Measurements from ENCODE around the gene AIMP1. TPM values are rescaled to one million over a fixed set of nuclear protein-coding genes. Genes with fewer than 3 reads are reported as not detected.

AIMP1 gene
- total RNA-seq, 1 experiment from 2014 or later = 45.8 TPM

- Histone ChIP-seq H3K27ac (ENCODE audit: low read length) (no peak overlapping the region), H3K27me3 (ENCODE audit: control insufficient read depth, insufficient read depth, low read length) (no peaks in the 10 kb centered on the region), H3K4me1 (ENCODE audit: control insufficient read depth, insufficient read depth, low read length) (no peaks in the 10 kb centered on the region), H3K9me3 (ENCODE audit: control insufficient read depth, insufficient read depth, low read depth, low read length) (no peaks in the 10 kb centered on the region), H3K36me3 (ENCODE audit: control insufficient read depth, insufficient read depth, low read length) (peaks cover 14% of the 10 kb centered on the region; the same call in 1 of the 2 replicates), H3K4me3 (ENCODE audit: low read depth in 2 of 2, low read length in 2 of 2) (no peak overlapping the region)
- ChIA-PET POLR2A (interaction anchor here (0.6 kb wide), 1 partner anchor 8 kb away, joined by 7 read pairs; no protein-coding TSS in a partner anchor), CTCF (interaction anchor here (0.6 kb wide), 1 partner anchor 35 kb away, joined by 3 read pairs; no protein-coding TSS in a partner anchor)
- DNase-seq (ENCODE audit: low read depth, low spot score) = no peak
- in situ Hi-C loops (cut with HindIII; ENCODE audit: low pct_unique_long_range_greater_than_20kb, low sequenced_read_pairs) = no loop called here
- BruUV-seq (replicated peaks) = no TSS peak
- no peak for ATAC-seq
- TF ChIP-seq TCF7L2 (IDR thresholded peaks at IDR 0.05; ENCODE audit: low read depth, low read length) (no peak), POLR2AphosphoS5 (IDR thresholded peaks at IDR 0.05; ENCODE audit: low read depth, low read length) (no peak), SIN3A (IDR thresholded peaks at IDR 0.05; ENCODE audit: borderline replicate concordance, insufficient read depth, low read depth, low read length) (no peak)
- TF ChIP-seq, protein P1, sequence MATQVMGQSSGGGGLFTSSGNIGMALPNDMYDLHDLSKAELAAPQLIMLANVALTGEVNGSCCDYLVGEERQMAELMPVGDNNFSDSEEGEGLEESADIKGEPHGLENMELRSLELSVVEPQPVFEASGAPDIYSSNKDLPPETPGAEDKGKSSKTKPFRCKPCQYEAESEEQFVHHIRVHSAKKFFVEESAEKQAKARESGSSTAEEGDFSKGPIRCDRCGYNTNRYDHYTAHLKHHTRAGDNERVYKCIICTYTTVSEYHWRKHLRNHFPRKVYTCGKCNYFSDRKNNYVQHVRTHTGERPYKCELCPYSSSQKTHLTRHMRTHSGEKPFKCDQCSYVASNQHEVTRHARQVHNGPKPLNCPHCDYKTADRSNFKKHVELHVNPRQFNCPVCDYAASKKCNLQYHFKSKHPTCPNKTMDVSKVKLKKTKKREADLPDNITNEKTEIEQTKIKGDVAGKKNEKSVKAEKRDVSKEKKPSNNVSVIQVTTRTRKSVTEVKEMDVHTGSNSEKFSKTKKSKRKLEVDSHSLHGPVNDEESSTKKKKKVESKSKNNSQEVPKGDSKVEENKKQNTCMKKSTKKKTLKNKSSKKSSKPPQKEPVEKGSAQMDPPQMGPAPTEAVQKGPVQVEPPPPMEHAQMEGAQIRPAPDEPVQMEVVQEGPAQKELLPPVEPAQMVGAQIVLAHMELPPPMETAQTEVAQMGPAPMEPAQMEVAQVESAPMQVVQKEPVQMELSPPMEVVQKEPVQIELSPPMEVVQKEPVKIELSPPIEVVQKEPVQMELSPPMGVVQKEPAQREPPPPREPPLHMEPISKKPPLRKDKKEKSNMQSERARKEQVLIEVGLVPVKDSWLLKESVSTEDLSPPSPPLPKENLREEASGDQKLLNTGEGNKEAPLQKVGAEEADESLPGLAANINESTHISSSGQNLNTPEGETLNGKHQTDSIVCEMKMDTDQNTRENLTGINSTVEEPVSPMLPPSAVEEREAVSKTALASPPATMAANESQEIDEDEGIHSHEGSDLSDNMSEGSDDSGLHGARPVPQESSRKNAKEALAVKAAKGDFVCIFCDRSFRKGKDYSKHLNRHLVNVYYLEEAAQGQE (IDR thresholded peaks at IDR 0.05; ENCODE audit: insufficient read depth in 1 of 2, low read depth in 2 of 2, low read length in 1 of 2) = no peak
- TF ChIP-seq, protein P2, sequence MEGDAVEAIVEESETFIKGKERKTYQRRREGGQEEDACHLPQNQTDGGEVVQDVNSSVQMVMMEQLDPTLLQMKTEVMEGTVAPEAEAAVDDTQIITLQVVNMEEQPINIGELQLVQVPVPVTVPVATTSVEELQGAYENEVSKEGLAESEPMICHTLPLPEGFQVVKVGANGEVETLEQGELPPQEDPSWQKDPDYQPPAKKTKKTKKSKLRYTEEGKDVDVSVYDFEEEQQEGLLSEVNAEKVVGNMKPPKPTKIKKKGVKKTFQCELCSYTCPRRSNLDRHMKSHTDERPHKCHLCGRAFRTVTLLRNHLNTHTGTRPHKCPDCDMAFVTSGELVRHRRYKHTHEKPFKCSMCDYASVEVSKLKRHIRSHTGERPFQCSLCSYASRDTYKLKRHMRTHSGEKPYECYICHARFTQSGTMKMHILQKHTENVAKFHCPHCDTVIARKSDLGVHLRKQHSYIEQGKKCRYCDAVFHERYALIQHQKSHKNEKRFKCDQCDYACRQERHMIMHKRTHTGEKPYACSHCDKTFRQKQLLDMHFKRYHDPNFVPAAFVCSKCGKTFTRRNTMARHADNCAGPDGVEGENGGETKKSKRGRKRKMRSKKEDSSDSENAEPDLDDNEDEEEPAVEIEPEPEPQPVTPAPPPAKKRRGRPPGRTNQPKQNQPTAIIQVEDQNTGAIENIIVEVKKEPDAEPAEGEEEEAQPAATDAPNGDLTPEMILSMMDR (IDR thresholded peaks at IDR 0.05) = no peak
- intact Hi-C loops (cut with micrococcal nuclease; ENCODE audit: unreplicated experiment) = no loop called here
These were observed 18.6 kb downstream of the AIMP1 start for GRCh38 chr4:106334741-106335470.

DNA sequence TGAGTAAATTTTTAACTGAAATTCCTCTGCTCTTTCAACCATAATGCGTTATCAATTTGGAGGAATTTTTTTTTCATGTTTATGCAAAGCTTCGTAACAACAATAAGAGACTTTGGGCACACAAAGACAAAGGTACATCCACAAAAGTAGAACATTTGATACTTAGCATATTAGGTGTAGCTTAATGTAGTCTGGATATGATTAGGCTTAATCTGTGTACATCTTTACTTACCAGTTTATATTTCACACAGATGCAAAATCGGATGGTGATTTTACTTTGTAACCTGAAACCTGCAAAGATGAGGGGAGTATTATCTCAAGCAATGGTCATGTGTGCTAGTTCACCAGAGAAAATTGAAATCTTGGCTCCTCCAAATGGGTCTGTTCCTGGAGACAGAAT, 20.3 kb downstream of the AIMP1 start:
- H3K27ac ChIP-seq (ENCODE audit: low read length) = no peak overlapping the region
- ChIA-PET POLR2A (no interaction called here), CTCF (no interaction called here)
- intact Hi-C loops (cut with micrococcal nuclease; ENCODE audit: unreplicated experiment) = no loop called here
- no peaks in the 10 kb centered on the region for H3K4me1 ChIP-seq (ENCODE audit: control insufficient read depth, insufficient read depth, low read length)
- H3K27me3 ChIP-seq (ENCODE audit: control insufficient read depth, insufficient read depth, low read length) = no peaks in the 10 kb centered on the region
- H3K36me3 ChIP-seq (ENCODE audit: control insufficient read depth, insufficient read depth, low read length) = peaks cover 12% of the 10 kb centered on the region; the same call in 1 of the 2 replicates
- DNase-seq (ENCODE audit: low read depth, low spot score) (no peak), ATAC-seq (no peak)
- no peaks in the 10 kb centered on the region for H3K9me3 ChIP-seq (ENCODE audit: control insufficient read depth, insufficient read depth, low read depth, low read length)
- no peak for TF ChIP-seq TCF7L2 (IDR thresholded peaks at IDR 0.05; ENCODE audit: low read depth, low read length)
- no peak for TF ChIP-seq SIN3A (IDR thresholded peaks at IDR 0.05; ENCODE audit: borderline replicate concordance, insufficient read depth, low read depth, low read length)
- TF ChIP-seq POLR2AphosphoS5 (IDR thresholded peaks at IDR 0.05; ENCODE audit: low read depth, low read length) = no peak
- TF ChIP-seq, protein P2 (IDR thresholded peaks at IDR 0.05) = no peak
- TF ChIP-seq, protein P1 (IDR thresholded peaks at IDR 0.05; ENCODE audit: insufficient read depth in 1 of 2, low read depth in 2 of 2, low read length in 1 of 2) = no peak
- no peak overlapping the region for H3K4me3 ChIP-seq (ENCODE audit: low read depth in 2 of 2, low read length in 2 of 2)
- in situ Hi-C loops (cut with HindIII; ENCODE audit: low pct_unique_long_range_greater_than_20kb, low sequenced_read_pairs) = no loop called here
- no TSS peak for BruUV-seq (replicated peaks)
